Measurements from ENCODE around the gene ZFPM1. TPM values are rescaled to one million over a fixed set of nuclear protein-coding genes. Genes with fewer than 3 reads are reported as not detected.

Gene ZFPM1
- total RNA-seq, 2 donors from 2014 or later, result 10.9 to 11.4 TPM

DNA sequence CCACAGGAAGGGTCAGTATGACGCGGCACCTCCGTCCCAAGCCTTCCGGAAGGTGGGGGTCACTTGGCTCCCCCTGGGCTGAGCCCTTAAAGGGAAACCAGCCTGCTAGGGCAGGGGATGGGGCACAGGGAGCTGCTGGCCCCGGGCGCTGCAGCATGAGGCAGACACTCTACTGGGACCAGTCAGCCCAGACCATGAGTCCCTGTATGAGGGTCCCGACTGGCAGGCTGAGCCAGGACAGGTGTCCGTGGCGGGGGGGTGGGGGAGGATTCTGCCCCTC is 73.8 kb downstream of the ZFPM1 start:
- no peak for ATAC-seq
- Histone ChIP-seq H3K27me3 (no peaks in the 10 kb centered on the region), H3K27ac (peak overlapping the region in 1 of 4 donors; percentile 5), H3K4me1 (peaks cover 36% of the 10 kb centered on the region), H3K36me3 (replicated peaks in 1 of 2; ENCODE audit: insufficient read depth in 1 of 2, low read depth in 2 of 2) (peaks cover 0 to 2% of the 10 kb centered on the region in 2 donors), H3K4me3 (no peak overlapping the region), H3K9me3 (no peaks in the 10 kb centered on the region)
- 79 to 91% methylated on average over 3 to 9 of the region's 9 CpGs for WGBS, 2 donors
- intact Hi-C loops (cut with DNase I), result loop anchor here (5.0 kb wide), 1 partner anchor 85 kb away; no protein-coding TSS in a partner anchor
- no peak for TF ChIP-seq POLR2A (IDR thresholded peaks at IDR 0.05)
- TF ChIP-seq, protein P1, sequence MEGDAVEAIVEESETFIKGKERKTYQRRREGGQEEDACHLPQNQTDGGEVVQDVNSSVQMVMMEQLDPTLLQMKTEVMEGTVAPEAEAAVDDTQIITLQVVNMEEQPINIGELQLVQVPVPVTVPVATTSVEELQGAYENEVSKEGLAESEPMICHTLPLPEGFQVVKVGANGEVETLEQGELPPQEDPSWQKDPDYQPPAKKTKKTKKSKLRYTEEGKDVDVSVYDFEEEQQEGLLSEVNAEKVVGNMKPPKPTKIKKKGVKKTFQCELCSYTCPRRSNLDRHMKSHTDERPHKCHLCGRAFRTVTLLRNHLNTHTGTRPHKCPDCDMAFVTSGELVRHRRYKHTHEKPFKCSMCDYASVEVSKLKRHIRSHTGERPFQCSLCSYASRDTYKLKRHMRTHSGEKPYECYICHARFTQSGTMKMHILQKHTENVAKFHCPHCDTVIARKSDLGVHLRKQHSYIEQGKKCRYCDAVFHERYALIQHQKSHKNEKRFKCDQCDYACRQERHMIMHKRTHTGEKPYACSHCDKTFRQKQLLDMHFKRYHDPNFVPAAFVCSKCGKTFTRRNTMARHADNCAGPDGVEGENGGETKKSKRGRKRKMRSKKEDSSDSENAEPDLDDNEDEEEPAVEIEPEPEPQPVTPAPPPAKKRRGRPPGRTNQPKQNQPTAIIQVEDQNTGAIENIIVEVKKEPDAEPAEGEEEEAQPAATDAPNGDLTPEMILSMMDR (IDR thresholded peaks at IDR 0.05), result no peak
- DNase-seq, result peak in 1 of 4 donors; percentile 15

DNA sequence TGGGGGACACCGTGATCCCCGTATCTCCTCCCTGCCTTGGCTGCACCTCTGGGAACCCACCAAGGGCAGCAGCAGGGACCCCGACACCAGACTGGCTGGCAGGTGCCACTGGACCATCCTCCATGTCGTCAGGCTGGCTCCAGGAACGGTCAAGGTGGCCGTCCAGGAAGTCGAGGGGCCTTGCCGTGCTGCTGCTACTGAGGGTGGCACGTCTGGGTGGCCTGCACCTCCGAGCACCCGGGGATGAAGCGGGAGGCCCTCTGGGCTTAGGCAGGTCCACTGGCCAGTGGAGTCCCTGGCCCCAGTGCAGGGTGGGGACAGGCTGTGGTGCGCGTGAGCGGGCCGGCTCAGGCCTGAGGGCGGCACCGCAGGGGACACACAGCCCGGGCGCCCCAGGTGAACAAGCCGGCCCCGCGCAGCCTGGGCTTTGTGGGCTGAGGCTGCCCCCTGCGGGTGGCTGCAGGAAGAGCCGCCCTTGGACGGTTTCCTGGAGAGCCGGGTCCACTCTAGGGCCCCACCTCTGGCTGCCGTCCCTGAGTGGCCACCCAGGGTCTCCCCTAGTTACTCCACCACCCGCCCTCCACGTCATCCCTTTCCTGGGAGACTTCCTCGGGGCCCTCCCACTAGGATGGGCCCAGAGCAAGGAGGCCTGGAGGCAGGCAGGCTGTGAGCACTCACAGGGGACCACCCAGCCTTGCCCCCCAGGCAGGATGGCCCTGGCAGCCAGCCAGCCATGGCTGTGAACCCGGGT is 74.3 kb downstream of the ZFPM1 start:
- WGBS, 2 donors, result 28 to 47% methylated on average over 18 to 22 of the region's 32 CpGs
- ATAC-seq, result peak; percentile 71
- H3K27ac ChIP-seq, result no peak overlapping the region

DNA sequence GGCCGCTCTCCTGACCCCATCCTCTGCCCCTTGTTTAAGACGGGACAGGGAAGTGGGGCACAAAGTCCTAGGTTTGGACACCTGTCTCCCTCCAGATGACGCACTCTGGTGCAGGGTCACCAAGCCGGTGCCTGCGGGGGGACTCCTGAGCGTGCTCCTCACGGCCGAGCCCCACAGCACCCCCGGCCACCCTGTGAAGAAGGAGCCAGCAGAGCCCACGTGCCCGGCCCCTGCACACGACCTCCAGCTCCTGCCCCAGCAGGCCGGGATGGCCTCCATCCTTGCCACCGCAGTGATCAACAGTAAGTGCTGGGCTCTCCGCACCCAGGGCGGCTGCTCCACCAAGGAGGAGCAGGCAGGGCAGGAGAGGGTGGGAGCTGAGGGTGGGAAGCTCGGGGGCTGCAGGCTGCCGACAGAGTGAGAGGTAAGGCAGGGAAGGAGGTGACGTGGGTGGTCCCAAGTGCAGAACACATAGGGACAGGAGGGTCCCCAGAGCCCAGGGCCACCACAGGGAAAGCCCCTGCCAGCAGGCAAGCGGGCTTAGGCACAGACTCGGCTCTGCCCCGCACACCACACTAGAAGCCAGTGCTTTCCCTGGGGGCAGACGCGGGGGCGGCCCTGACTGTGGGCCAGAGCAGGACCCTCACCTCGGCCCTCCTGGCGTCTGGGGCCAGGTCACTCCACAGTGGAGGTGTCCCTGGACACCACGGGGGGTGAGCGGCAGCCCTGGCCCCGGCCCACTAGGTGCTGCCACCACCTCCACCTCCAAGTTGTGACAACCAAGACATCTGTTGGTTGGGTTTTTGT is 75.1 kb downstream of the ZFPM1 start:
- DNase-seq (peak in 1 of 4 donors; percentile 16), ATAC-seq (no peak)
- Histone ChIP-seq H3K9me3 (no peaks in the 10 kb centered on the region), H3K4me1 (peaks cover 36% of the 10 kb centered on the region), H3K4me3 (no peak overlapping the region), H3K27ac (no peak overlapping the region), H3K36me3 (replicated peaks in 1 of 2; ENCODE audit: insufficient read depth in 1 of 2, low read depth in 2 of 2) (peaks cover 0 to 2% of the 10 kb centered on the region in 2 donors), H3K27me3 (no peaks in the 10 kb centered on the region)
- intact Hi-C loops (cut with DNase I), result loop anchor here (5.0 kb wide), 1 partner anchor 86 kb away; no protein-coding TSS in a partner anchor
- WGBS, 2 donors, result 74 to 78% methylated on average over 7 to 27 of the region's 30 CpGs
- TF ChIP-seq, protein P1 (IDR thresholded peaks at IDR 0.05), result no peak
- no peak for TF ChIP-seq POLR2A (IDR thresholded peaks at IDR 0.05)

More for the DNA sequence above, 74.3 kb downstream of the ZFPM1 start:
- Histone ChIP-seq H3K4me3 (no peak overlapping the region), H3K9me3 (no peaks in the 10 kb centered on the region), H3K27me3 (no peaks in the 10 kb centered on the region), H3K36me3 (replicated peaks in 1 of 2; ENCODE audit: insufficient read depth in 1 of 2, low read depth in 2 of 2) (peaks cover 0 to 2% of the 10 kb centered on the region in 2 donors), H3K4me1 (peaks cover 36% of the 10 kb centered on the region)
- DNase-seq, result peak; percentile 67 to 80 (median 70)
- no peak for TF ChIP-seq POLR2A (IDR thresholded peaks at IDR 0.05)
- TF ChIP-seq, protein P1 (IDR thresholded peaks at IDR 0.05), result peak; percentile 76 to 92 (median 85)
- intact Hi-C loops (cut with DNase I), result loop anchor here (5.0 kb wide), 1 partner anchor 85 kb away; no protein-coding TSS in a partner anchor

DNA sequence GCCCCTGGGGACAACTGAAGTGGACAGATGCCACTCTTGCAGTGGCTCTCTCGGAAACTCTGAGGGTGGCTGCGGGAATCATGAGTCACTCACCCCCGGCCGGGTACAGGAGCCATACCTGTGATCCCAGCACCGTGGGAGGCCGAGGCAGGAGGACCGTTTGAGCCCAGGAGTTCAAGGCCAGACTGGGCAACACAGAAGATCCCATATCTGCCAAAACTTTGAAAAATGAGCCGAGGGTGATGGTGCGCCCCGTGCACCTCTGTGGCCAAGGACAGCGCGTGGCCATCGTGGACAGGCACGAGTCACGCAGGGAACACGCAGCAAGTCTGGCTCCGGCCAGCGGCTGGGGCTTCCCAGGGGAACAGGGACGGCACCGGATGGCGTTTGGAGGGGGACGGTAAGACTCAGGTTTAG is 75.8 kb downstream of the ZFPM1 start:
- WGBS, 2 donors, result 80 to 92% methylated on average over 12 to 22 of the region's 22 CpGs
- Histone ChIP-seq H3K27me3 (no peaks in the 10 kb centered on the region), H3K27ac (no peak overlapping the region), H3K9me3 (no peaks in the 10 kb centered on the region), H3K4me3 (no peak overlapping the region), H3K4me1 (peaks cover 34% of the 10 kb centered on the region), H3K36me3 (replicated peaks in 1 of 2; ENCODE audit: insufficient read depth in 1 of 2, low read depth in 2 of 2) (peaks cover 0 to 2% of the 10 kb centered on the region in 2 donors)
- DNase-seq, result peak in 1 of 4 donors; percentile 11
- TF ChIP-seq, protein P1 (IDR thresholded peaks at IDR 0.05), result no peak
- TF ChIP-seq POLR2A (IDR thresholded peaks at IDR 0.05), result no peak
- intact Hi-C loops (cut with DNase I), result loop anchor here (5.0 kb wide), 1 partner anchor 87 kb away; no protein-coding TSS in a partner anchor
- no peak for ATAC-seq

All from body of pancreas (tissue), 4 donors.